Chondrocyte (in vitro differentiated cells): ENCODE results near the gene SUMF1. TPM values are rescaled to one million over a fixed set of nuclear protein-coding genes. Genes with fewer than 3 reads are reported as not detected.

Experiments used
- DNase-seq: peaks from one replicate; pipeline ENCODE4 v3.0.0; 2021; ENCODE audit warnings: mixed read lengths, low spot score
- H3K27ac Mint-ChIP-seq: one replicate; pipeline ENCODE4 v1.8.0; 2021; ENCODE audit warnings: mild to moderate bottlenecking, moderate library complexity, mixed read lengths; ENCODE audit not compliant: unreplicated experiment
- H3K27me3 Mint-ChIP-seq: 2 replicates; pipeline ENCODE4 v1.8.0; 2021; ENCODE audit warnings: low read depth, mixed read lengths
- H3K36me3 Mint-ChIP-seq: 2 replicates; pipeline ENCODE4 v1.8.0; 2021; ENCODE audit warnings: low read depth, mixed read lengths
- H3K4me1 Mint-ChIP-seq: 2 replicates; pipeline ENCODE4 v1.8.0; 2021; ENCODE audit warnings: low read depth, mild to moderate bottlenecking, mixed read lengths
- H3K4me3 Mint-ChIP-seq: one replicate; pipeline ENCODE4 v1.8.0; 2021; ENCODE audit warnings: mild to moderate bottlenecking, moderate library complexity, mixed read lengths; ENCODE audit not compliant: unreplicated experiment
- H3K9me3 Mint-ChIP-seq: 2 replicates; pipeline ENCODE4 v1.8.0; 2021; ENCODE audit warnings: low read depth, mixed read lengths
- total RNA-seq: library from RNA; stranded (reverse); gene quantifications from 3 replicates; pipeline ENCODE4 v1.2.1, GENCODE V29; 2021
- TF ChIP-seq, protein P1 (sequence below): fragments of 200-600 bp; sonication (generic); IDR thresholded peaks from 2 replicates; pipeline ENCODE4 v1.5.0; 2021; ENCODE audit warnings: antibody characterized with exemption, mild to moderate bottlenecking, moderate library complexity

SUMF1 gene
- total RNA-seq, 1 donor from 2014 or later = 33.0 TPM

DNA sequence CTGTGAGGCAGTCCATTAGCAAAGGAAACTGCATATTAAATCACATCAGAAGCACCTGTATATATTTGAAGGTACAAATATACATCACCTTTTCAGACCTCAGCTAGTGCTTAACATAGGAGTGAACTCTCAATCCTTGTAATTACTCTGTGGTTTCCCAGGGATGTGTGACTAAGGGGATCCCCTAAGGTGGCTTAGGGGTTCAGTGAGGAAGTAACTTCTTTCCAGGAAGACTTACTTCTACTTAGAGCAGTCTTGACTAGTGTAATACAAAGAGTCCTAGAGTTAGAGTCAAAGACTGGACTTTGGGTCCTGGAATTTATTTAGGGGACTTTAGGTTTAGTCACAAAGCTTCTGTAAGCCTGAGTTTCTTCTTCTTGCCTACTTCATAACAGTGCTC, 8.7 kb upstream of the SUMF1 start:
- Mint-ChIP-seq H3K36me3 (no peaks in the 10 kb centered on the region), H3K4me1 (peaks cover 13% of the 10 kb centered on the region), H3K4me3 (no peak overlapping the region), H3K27ac (no peak overlapping the region), H3K27me3 (peaks cover 21% of the 10 kb centered on the region), H3K9me3 (no peaks in the 10 kb centered on the region)
- TF ChIP-seq, protein P1, sequence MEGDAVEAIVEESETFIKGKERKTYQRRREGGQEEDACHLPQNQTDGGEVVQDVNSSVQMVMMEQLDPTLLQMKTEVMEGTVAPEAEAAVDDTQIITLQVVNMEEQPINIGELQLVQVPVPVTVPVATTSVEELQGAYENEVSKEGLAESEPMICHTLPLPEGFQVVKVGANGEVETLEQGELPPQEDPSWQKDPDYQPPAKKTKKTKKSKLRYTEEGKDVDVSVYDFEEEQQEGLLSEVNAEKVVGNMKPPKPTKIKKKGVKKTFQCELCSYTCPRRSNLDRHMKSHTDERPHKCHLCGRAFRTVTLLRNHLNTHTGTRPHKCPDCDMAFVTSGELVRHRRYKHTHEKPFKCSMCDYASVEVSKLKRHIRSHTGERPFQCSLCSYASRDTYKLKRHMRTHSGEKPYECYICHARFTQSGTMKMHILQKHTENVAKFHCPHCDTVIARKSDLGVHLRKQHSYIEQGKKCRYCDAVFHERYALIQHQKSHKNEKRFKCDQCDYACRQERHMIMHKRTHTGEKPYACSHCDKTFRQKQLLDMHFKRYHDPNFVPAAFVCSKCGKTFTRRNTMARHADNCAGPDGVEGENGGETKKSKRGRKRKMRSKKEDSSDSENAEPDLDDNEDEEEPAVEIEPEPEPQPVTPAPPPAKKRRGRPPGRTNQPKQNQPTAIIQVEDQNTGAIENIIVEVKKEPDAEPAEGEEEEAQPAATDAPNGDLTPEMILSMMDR = no peak
- DNase-seq = no peak

DNA sequence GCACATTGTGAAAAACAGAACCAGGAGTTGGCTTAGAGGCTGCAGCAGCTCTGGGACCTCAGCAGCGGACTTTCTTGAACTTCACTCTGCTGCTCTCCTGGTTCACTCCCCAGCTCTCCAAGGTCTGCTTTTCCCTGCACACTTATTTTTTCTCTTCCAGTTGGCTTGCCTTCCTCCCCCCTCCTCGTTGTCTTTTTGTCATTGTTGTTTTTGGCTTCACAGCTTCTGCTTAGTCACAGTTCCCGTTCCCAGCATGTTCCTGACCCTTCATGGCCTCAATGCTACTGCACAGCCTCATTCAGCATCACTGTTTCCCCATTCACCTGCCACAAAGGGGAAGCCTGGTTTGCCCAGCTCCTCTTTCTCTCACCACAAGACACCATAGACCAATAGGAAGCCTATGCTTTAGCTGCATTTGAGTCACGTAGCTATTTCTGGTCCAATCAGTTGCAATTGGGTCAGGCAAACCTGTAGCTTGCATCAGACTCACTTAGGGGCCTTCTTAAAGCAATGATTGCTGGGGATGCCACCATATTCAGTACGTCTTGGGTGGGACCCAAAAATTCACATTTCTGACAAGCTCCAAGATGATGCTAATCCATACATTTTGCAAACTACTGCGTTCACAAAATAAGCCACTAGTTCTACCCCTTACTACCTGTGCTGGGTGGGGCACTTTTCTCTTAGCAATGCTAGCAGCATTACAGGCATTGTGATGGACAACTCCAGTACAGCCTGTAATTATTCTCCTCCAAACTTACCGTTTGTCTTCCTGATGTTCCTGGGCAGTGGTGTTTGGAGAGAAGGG, 7.8 kb upstream of the SUMF1 start:
- H3K27me3 Mint-ChIP-seq = peaks cover 22% of the 10 kb centered on the region
- peak overlapping the region; percentile 82 for H3K27ac Mint-ChIP-seq
- TF ChIP-seq, protein P1 = no peak
- DNase-seq = no peak
- H3K4me3 Mint-ChIP-seq = peak overlapping the region; percentile 14
- H3K9me3 Mint-ChIP-seq = no peaks in the 10 kb centered on the region
- H3K4me1 Mint-ChIP-seq = peaks cover 13% of the 10 kb centered on the region
- no peaks in the 10 kb centered on the region for H3K36me3 Mint-ChIP-seq

DNA sequence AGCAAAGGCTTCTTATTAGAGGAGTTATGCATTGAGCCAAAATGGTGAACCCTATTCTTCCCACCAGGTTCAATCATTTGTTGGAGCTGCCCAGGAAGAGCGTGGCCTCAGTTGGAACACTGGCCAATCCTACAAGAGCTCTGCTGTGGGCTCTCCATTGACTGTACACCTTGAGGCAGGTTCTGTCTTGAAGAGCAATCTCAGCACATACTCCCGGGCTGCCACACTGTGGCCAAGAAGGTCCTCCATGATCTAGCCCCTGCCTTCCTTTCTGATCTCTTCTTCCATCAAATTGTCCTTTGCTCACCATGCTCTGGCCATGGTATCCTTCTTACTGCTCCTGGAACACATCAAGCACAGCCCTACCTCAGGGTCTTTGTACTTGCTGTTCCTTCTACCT, 5.7 kb upstream of the SUMF1 start:
- TF ChIP-seq, protein P1 = no peak
- Mint-ChIP-seq H3K27me3 (peaks cover 20% of the 10 kb centered on the region), H3K4me3 (no peak overlapping the region), H3K4me1 (peaks cover 13% of the 10 kb centered on the region), H3K27ac (no peak overlapping the region), H3K9me3 (no peaks in the 10 kb centered on the region), H3K36me3 (no peaks in the 10 kb centered on the region)
- DNase-seq = no peak

DNA sequence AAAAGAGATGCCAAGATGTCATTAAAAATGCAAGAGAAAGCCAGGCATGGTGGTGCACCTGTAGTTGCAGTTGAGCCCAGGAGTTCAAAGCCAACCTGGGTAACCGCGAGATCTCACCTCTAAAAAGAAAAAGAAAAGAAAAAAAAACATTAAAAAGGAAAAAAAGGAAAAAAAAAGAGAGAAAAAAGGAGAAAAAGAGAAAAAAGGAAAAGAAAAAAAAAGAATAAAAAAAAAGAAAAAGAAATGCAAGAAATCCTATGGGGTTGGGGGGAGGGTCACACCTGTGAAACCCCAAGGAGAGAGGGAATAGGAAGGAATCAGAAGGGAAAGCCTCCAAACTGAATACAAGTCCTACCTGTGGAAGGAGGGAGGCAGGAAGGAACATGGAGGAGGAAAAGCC, 5.2 kb upstream of the SUMF1 start:
- no peaks in the 10 kb centered on the region for H3K36me3 Mint-ChIP-seq
- no peak overlapping the region for H3K27ac Mint-ChIP-seq
- peaks cover 17% of the 10 kb centered on the region for H3K4me1 Mint-ChIP-seq
- H3K27me3 Mint-ChIP-seq = peaks cover 20% of the 10 kb centered on the region
- H3K9me3 Mint-ChIP-seq = no peaks in the 10 kb centered on the region
- DNase-seq = no peak
- no peak overlapping the region for H3K4me3 Mint-ChIP-seq
- TF ChIP-seq, protein P1 = no peak

DNA sequence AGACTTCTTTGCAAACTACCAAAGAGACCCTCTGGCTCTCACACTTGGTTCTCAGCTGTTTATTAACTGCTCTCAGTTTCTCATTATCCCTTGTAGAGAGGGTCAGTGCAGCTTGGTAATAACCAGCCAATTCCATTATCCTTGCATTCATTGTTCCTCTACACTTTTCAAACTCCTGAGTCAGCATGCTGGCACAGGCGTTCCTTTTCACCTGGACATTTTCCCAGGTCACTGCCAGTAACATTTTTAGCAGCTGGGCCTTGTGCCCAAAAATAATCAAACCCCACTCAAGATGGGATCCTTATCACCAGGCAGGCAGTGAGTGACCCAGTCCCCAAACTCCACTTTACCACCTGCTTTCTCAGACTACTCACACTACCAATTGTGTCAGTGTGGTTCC, 4.8 kb upstream of the SUMF1 start:
- DNase-seq = no peak
- Mint-ChIP-seq H3K4me1 (peaks cover 19% of the 10 kb centered on the region), H3K27ac (no peak overlapping the region), H3K27me3 (peaks cover 16% of the 10 kb centered on the region), H3K4me3 (no peak overlapping the region), H3K36me3 (no peaks in the 10 kb centered on the region), H3K9me3 (no peaks in the 10 kb centered on the region)
- TF ChIP-seq, protein P1 = no peak
